Mesothelial cell of epicardium (in vitro differentiated cells): Measurements from ENCODE around the gene TEX48. TPM values are rescaled to one million over a fixed set of nuclear protein-coding genes. Genes with fewer than 3 reads are reported as not detected.

ENCODE experiments used
- DNase-seq, 2 experiments: peaks; one replicate each; pipeline ENCODE4 v3.0.0; 2021; ENCODE audit warnings: low spot score in 2 of 2; ENCODE audit not compliant: unreplicated experiment in 2 of 2
- H3K27ac Mint-ChIP-seq: 2 replicates; pipeline ENCODE4 v1.8.0; 2021; ENCODE audit warnings: mixed read lengths
- H3K27me3 Mint-ChIP-seq: 2 replicates; pipeline ENCODE4 v1.8.0; 2021; ENCODE audit warnings: low read depth, mixed read lengths
- H3K36me3 Mint-ChIP-seq: 2 replicates; pipeline ENCODE4 v1.8.0; 2021; ENCODE audit warnings: mixed read lengths
- H3K4me1 Mint-ChIP-seq: 2 replicates; pipeline ENCODE4 v1.8.0; 2021; ENCODE audit warnings: mixed read lengths
- H3K4me3 Mint-ChIP-seq: 2 replicates; pipeline ENCODE4 v1.8.0; 2021; ENCODE audit warnings: mild to moderate bottlenecking, moderate library complexity, mixed read lengths
- H3K9me3 Mint-ChIP-seq: 2 replicates; pipeline ENCODE4 v1.8.0; 2021; ENCODE audit warnings: mixed read lengths
- CTCF ChIP-seq: fragments of 200-600 bp; sonication (generic); IDR thresholded peaks from one replicate; pipeline ENCODE4 v1.5.0; 2021; ENCODE audit warnings: antibody characterized with exemption; ENCODE audit not compliant: unreplicated experiment
- total RNA-seq: library from RNA; stranded (reverse); gene quantifications from 3 replicates; pipeline ENCODE4 v1.2.1, GENCODE V29; 2021

Gene TEX48
- total RNA-seq, 1 donor from 2014 or later = not detected

GRCh38 chr9:114689813-114690212 is 7.8 kb upstream of the TEX48 start:
- Mint-ChIP-seq H3K4me3 (no peak overlapping the region), H3K36me3 (no peaks in the 10 kb centered on the region), H3K27me3 (no peaks in the 10 kb centered on the region), H3K4me1 (peaks cover 19% of the 10 kb centered on the region), H3K9me3 (no peaks in the 10 kb centered on the region), H3K27ac (no peak overlapping the region)
- no peak for TF ChIP-seq CTCF
- DNase-seq = no peak

GRCh38 chr9:114688909-114689610 is 7.1 kb upstream of the TEX48 start:
- H3K9me3 Mint-ChIP-seq = peaks cover 3% of the 10 kb centered on the region
- H3K4me1 Mint-ChIP-seq = peaks cover 13% of the 10 kb centered on the region
- H3K27me3 Mint-ChIP-seq = no peaks in the 10 kb centered on the region
- H3K4me3 Mint-ChIP-seq = no peak overlapping the region
- H3K27ac Mint-ChIP-seq = no peak overlapping the region
- no peak for TF ChIP-seq CTCF
- no peaks in the 10 kb centered on the region for H3K36me3 Mint-ChIP-seq
- no peak for DNase-seq

- Mint-ChIP-seq H3K9me3 (peaks cover 4% of the 10 kb centered on the region), H3K4me1 (peaks cover 6% of the 10 kb centered on the region), H3K4me3 (no peak overlapping the region), H3K27ac (no peak overlapping the region), H3K36me3 (no peaks in the 10 kb centered on the region), H3K27me3 (no peaks in the 10 kb centered on the region)
- DNase-seq = no peak
- no peak for TF ChIP-seq CTCF
Measured at GRCh38 chr9:114688379-114688778, 6.4 kb upstream of the TEX48 start.

- Mint-ChIP-seq H3K27me3 (no peaks in the 10 kb centered on the region), H3K4me3 (no peak overlapping the region), H3K9me3 (peaks cover 4% of the 10 kb centered on the region), H3K36me3 (no peaks in the 10 kb centered on the region), H3K27ac (no peak overlapping the region), H3K4me1 (no peaks in the 10 kb centered on the region)
- TF ChIP-seq CTCF = no peak
- no peak for DNase-seq
Measured at GRCh38 chr9:114687034-114687433, 5.0 kb upstream of the TEX48 start.

GRCh38 chr9:114685951-114686350 is 4.0 kb upstream of the TEX48 start:
- H3K36me3 Mint-ChIP-seq = no peaks in the 10 kb centered on the region
- no peak overlapping the region for H3K4me3 Mint-ChIP-seq
- TF ChIP-seq CTCF = no peak
- peaks cover 4% of the 10 kb centered on the region for H3K9me3 Mint-ChIP-seq
- no peak overlapping the region for H3K27ac Mint-ChIP-seq
- peaks cover 2% of the 10 kb centered on the region for H3K4me1 Mint-ChIP-seq
- H3K27me3 Mint-ChIP-seq = no peaks in the 10 kb centered on the region
- DNase-seq = no peak

- no peak for DNase-seq
- Mint-ChIP-seq H3K27me3 (no peaks in the 10 kb centered on the region), H3K4me1 (peaks cover 17% of the 10 kb centered on the region), H3K4me3 (no peak overlapping the region), H3K9me3 (peaks cover 4% of the 10 kb centered on the region), H3K27ac (no peak overlapping the region), H3K36me3 (no peaks in the 10 kb centered on the region)
- TF ChIP-seq CTCF = no peak
Measured at GRCh38 chr9:114684036-114684435, 2.0 kb upstream of the TEX48 start.
